Stimulated activated CD8-positive, alpha-beta memory T cell treated with anti-CD3 and anti-CD28 coated beads, Interleukin-7, amount 100 ng/mL, for 1 hour (primary cell): ENCODE measurements around the gene INAFM2.

Experiments
- DNase-seq, 2 donors: peaks; one replicate each; pipeline ENCODE4 v3.0.0-alpha.2; 2020; ENCODE audit warnings: low read depth in 2 of 2

INAFM2 gene

GRCh38 chr15:40344217-40344616, 20.7 kb downstream of the INAFM2 start:
- no peak for DNase-seq

- peak in 1 of 2 donors; percentile 41 for DNase-seq
Observed at GRCh38 chr15:40344631-40345120, 21.2 kb downstream of the INAFM2 start.

- no peak for DNase-seq
Observed at GRCh38 chr15:40345225-40345866, 21.9 kb downstream of the INAFM2 start.

GRCh38 chr15:40345867-40346578, 22.5 kb downstream of the INAFM2 start:
- DNase-seq = no peak

GRCh38 chr15:40346579-40347558, 23.4 kb downstream of the INAFM2 start:
- DNase-seq = no peak

- no peak for DNase-seq
Observed at GRCh38 chr15:40347559-40348473, 24.3 kb downstream of the INAFM2 start.

- no peak for DNase-seq
Observed at GRCh38 chr15:40348474-40348870, 25.0 kb downstream of the INAFM2 start.

- DNase-seq = no peak
Observed at GRCh38 chr15:40349163-40349562, 25.7 kb downstream of the INAFM2 start.

- DNase-seq = no peak
Observed at GRCh38 chr15:40352281-40352901, 28.9 kb downstream of the INAFM2 start.

- no peak for DNase-seq
Observed at GRCh38 chr15:40353697-40354096, 30.2 kb downstream of the INAFM2 start.

GRCh38 chr15:40354408-40355171, 31.1 kb downstream of the INAFM2 start:
- no peak for DNase-seq

GRCh38 chr15:40355976-40356585, 32.6 kb downstream of the INAFM2 start:
- no peak for DNase-seq

GRCh38 chr15:40357246-40357645, 33.8 kb downstream of the INAFM2 start:
- DNase-seq = no peak

GRCh38 chr15:40357723-40358470, 34.4 kb downstream of the INAFM2 start, which contains the start of gene DISP2:
DISP2 (plus strand) TSS chr15:40358219; CDS start chr15:40358322, 103 bp downstream.
- peak; percentile 71 to 86 for DNase-seq

- peak in 1 of 2 donors; percentile 13 for DNase-seq
Observed at GRCh38 chr15:40358471-40359353, 35.2 kb downstream of the INAFM2 start.

- DNase-seq = no peak
Observed at GRCh38 chr15:40360015-40360414, 36.5 kb downstream of the INAFM2 start.

GRCh38 chr15:40361640-40362039, 38.1 kb downstream of the INAFM2 start:
- DNase-seq = no peak
